Measurements from ENCODE around the gene HES4.

Gene HES4

DNA sequence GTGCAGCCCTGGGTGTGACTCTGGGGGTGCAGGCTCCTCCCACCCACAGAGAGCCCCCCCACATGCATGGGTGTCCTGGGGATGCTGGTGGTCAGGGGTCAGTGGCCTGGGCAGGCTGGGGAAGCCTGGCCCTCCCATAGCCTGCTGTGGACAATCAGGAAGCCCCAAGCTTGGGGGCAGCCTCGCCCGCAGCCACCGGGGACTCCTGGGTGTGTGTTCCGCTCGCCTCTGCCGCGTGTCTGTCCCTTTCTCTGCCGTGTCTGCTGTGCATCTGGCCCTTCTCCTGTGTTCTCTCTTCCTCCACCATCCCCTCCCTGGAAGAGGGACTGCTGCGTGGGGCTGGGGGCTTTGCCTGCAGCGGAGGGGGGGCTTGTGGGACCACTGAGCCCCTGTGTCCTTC is 42.9 kb upstream of the HES4 start:
- H3K36me3 ChIP-seq (ENCODE audit: low read depth), result peaks cover 61% of the 10 kb centered on the region
- H3K9me3 ChIP-seq (ENCODE audit: severe bottlenecking), result no peaks in the 10 kb centered on the region
- no peak overlapping the region for H3K4me3 ChIP-seq (ENCODE audit: severe bottlenecking)
- no peaks in the 10 kb centered on the region for H3K4me1 ChIP-seq (ENCODE audit: insufficient read depth, poor library complexity, severe bottlenecking)
- H3K27me3 ChIP-seq (ENCODE audit: insufficient read depth, poor library complexity, severe bottlenecking), result no peaks in the 10 kb centered on the region
- TF ChIP-seq, protein P1, sequence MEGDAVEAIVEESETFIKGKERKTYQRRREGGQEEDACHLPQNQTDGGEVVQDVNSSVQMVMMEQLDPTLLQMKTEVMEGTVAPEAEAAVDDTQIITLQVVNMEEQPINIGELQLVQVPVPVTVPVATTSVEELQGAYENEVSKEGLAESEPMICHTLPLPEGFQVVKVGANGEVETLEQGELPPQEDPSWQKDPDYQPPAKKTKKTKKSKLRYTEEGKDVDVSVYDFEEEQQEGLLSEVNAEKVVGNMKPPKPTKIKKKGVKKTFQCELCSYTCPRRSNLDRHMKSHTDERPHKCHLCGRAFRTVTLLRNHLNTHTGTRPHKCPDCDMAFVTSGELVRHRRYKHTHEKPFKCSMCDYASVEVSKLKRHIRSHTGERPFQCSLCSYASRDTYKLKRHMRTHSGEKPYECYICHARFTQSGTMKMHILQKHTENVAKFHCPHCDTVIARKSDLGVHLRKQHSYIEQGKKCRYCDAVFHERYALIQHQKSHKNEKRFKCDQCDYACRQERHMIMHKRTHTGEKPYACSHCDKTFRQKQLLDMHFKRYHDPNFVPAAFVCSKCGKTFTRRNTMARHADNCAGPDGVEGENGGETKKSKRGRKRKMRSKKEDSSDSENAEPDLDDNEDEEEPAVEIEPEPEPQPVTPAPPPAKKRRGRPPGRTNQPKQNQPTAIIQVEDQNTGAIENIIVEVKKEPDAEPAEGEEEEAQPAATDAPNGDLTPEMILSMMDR (IDR thresholded peaks at IDR 0.05; ENCODE audit: poor library complexity, severe bottlenecking), result no peak
- ATAC-seq (ENCODE audit: low read depth) (no peak), DNase-seq (ENCODE audit: low spot score) (no peak)
- no peak overlapping the region for H3K27ac ChIP-seq (ENCODE audit: poor library complexity, severe bottlenecking)

DNA sequence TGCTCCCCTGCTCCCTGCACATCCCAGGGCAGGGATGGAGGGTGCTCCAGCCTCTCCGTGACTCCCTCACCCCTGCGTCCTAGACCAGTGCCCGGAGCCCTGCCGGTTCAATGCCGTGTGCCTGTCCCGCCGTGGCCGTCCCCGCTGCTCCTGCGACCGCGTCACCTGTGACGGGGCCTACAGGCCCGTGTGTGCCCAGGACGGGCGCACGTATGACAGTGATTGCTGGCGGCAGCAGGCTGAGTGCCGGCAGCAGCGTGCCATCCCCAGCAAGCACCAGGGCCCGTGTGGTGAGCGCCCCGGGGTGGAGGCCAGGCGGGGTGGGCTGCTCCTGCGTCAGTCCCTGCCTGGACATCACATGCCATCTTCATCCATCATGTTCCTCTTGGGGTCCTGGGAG is 42.0 kb upstream of the HES4 start:
- TF ChIP-seq, protein P1 (IDR thresholded peaks at IDR 0.05; ENCODE audit: poor library complexity, severe bottlenecking), result no peak
- H3K4me1 ChIP-seq (ENCODE audit: insufficient read depth, poor library complexity, severe bottlenecking), result no peaks in the 10 kb centered on the region
- DNase-seq (ENCODE audit: low spot score), result no peak

DNA sequence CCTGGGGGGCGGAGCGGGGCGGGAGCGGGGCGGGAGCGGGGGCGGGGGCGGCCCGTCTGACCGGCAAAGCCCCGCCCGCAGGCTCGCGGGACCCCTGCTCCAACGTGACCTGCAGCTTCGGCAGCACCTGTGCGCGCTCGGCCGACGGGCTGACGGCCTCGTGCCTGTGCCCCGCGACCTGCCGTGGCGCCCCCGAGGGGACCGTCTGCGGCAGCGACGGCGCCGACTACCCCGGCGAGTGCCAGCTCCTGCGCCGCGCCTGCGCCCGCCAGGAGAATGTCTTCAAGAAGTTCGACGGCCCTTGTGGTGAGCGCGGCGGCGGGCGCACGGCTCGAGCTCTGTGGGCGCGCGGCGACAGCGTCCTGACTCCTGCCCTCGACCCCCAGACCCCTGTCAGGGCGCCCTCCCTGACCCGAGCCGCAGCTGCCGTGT is 41.2 kb upstream of the HES4 start:
- DNase-seq (ENCODE audit: low spot score), result no peak
- Histone ChIP-seq H3K27ac (ENCODE audit: poor library complexity, severe bottlenecking) (no peak overlapping the region), H3K4me3 (ENCODE audit: severe bottlenecking) (no peak overlapping the region), H3K36me3 (ENCODE audit: low read depth) (peaks cover 51% of the 10 kb centered on the region), H3K27me3 (ENCODE audit: insufficient read depth, poor library complexity, severe bottlenecking) (no peaks in the 10 kb centered on the region), H3K9me3 (ENCODE audit: severe bottlenecking) (no peaks in the 10 kb centered on the region), H3K4me1 (ENCODE audit: insufficient read depth, poor library complexity, severe bottlenecking) (no peaks in the 10 kb centered on the region)
- TF ChIP-seq, protein P1 (IDR thresholded peaks at IDR 0.05; ENCODE audit: poor library complexity, severe bottlenecking), result no peak
- no peak for ATAC-seq (ENCODE audit: low read depth)

More for the DNA sequence above, 42.0 kb upstream of the HES4 start:
- H3K36me3 ChIP-seq (ENCODE audit: low read depth), result peaks cover 55% of the 10 kb centered on the region
- H3K4me3 ChIP-seq (ENCODE audit: severe bottlenecking), result no peak overlapping the region
- no peak for ATAC-seq (ENCODE audit: low read depth)
- H3K27me3 ChIP-seq (ENCODE audit: insufficient read depth, poor library complexity, severe bottlenecking), result no peaks in the 10 kb centered on the region
- H3K27ac ChIP-seq (ENCODE audit: poor library complexity, severe bottlenecking), result no peak overlapping the region
- no peaks in the 10 kb centered on the region for H3K9me3 ChIP-seq (ENCODE audit: severe bottlenecking)

DNA sequence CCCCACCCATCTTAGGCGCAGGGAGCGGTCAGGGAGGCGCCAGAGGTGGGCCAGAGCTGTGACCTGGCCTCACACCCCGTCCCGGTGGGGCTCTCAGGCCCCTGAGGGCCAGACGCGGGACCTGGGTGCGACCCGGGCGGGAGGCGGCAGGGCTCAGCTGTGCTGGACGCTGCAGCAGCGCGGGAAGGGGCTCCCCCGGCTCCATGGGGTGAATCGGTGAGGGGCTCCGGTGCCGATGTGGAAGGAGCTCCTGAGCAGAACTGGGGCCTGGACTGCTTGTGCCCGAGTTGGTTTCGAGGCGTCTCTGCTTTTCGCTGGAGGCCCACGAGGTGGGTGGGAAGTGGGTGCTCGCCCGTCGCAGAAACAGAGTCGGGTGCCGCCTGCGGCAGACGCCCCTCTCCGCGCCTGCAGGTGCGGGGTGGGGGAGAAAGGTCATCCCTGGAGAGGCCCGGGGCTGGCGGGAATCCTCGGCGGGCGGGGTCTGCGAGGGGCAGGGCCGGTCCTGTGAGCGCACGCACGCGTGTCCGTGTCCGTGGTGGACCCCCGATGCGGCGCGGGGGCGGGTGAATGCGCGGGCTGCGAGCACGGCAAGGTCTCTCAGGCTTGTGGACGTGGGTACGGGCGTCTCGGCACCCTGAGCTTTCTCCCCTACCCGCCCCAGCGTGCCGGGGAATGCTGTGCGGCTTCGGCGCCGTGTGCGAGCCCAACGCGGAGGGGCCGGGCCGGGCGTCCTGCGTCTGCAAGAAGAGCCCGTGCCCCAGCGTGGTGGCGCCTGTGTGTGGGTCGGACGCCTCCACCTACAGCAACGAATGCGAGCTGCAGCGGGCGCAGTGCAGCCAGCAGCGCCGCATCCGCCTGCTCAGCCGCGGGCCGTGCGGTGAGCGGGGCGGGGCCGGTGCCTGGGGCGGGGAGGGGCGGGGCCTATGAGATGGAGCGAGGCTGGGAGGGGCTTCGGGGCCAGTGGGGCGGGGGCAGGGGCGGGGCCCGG is 40.4 kb upstream of the HES4 start:
- peaks cover 51% of the 10 kb centered on the region for H3K36me3 ChIP-seq (ENCODE audit: low read depth)
- TF ChIP-seq, protein P1 (IDR thresholded peaks at IDR 0.05; ENCODE audit: poor library complexity, severe bottlenecking), result no peak
- no peak overlapping the region for H3K4me3 ChIP-seq (ENCODE audit: severe bottlenecking)
- no peaks in the 10 kb centered on the region for H3K4me1 ChIP-seq (ENCODE audit: insufficient read depth, poor library complexity, severe bottlenecking)
- ATAC-seq (ENCODE audit: low read depth) (peak; percentile 81), DNase-seq (ENCODE audit: low spot score) (peak; percentile 90)
- no peaks in the 10 kb centered on the region for H3K9me3 ChIP-seq (ENCODE audit: severe bottlenecking)
- H3K27me3 ChIP-seq (ENCODE audit: insufficient read depth, poor library complexity, severe bottlenecking), result no peaks in the 10 kb centered on the region
- H3K27ac ChIP-seq (ENCODE audit: poor library complexity, severe bottlenecking), result peak overlapping the region; percentile 24
